ENCODE results near the gene EFNA1.
"Not testable (repeated sequence)": the region's sequence is repeated elsewhere in the genome, so short reads cannot be mapped to it uniquely, and the experiment has no call there.

The EFNA1 gene

GRCh38 chr1:155092641-155093040 lies 35.0 kb upstream of the EFNA1 start:
- no peak for FAIRE-seq

DNA sequence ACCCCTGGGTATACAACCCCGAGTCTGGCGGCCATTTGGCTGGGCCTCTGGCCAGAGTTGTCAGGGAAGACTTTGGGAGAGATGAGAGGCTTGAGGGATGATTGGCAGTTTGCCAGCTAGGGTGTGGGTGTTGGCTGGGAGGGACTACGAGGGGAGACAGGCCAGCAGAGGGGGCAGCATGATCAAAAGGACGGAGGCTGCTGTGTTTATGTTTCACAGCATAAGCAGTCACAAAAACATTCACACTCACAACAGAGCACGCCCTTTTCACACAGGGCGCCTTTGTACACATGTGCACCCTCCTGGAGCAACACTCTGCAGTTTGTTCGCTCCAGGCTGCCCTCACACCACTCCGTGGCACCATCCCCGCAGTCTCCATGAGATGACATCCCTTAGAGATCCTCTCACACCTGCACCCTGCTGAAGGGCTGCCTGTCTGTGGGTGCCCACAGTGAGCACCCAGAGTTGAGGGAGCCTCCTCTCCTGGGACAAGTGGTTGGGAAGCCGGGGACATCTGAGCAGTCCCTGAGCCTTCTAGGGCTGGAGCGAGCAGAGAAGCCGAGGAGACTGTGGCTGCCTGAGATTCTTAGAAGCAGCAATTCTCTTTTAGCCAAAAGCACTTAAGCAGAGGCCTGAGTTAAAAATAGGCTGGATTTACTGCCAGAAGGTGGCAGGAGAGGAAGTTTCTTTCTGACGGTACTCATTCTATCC lies 33.6 kb upstream of the EFNA1 start:
- peak; percentile 61 for FAIRE-seq

DNA sequence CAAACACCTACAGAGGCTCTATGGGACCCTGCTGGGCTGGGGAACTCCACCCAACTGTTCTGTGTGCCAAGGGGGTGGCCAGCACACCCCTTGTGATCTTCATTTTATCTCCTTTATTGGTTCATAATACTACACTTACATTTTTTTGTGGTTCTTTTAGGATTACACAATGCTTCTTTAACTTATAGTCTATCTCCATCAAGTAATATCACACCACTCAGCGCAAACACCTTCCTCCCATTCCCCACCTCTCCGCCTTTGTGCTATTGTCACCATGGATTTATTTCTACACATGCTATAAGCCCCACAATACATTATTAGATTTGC lies 33.1 kb upstream of the EFNA1 start:
- no peak for FAIRE-seq

- FAIRE-seq = no peak
Observed at GRCh38 chr1:155099331-155099730, 28.3 kb upstream of the EFNA1 start.

GRCh38 chr1:155103325-155103724 lies 24.4 kb upstream of the EFNA1 start:
- no peak for FAIRE-seq

DNA sequence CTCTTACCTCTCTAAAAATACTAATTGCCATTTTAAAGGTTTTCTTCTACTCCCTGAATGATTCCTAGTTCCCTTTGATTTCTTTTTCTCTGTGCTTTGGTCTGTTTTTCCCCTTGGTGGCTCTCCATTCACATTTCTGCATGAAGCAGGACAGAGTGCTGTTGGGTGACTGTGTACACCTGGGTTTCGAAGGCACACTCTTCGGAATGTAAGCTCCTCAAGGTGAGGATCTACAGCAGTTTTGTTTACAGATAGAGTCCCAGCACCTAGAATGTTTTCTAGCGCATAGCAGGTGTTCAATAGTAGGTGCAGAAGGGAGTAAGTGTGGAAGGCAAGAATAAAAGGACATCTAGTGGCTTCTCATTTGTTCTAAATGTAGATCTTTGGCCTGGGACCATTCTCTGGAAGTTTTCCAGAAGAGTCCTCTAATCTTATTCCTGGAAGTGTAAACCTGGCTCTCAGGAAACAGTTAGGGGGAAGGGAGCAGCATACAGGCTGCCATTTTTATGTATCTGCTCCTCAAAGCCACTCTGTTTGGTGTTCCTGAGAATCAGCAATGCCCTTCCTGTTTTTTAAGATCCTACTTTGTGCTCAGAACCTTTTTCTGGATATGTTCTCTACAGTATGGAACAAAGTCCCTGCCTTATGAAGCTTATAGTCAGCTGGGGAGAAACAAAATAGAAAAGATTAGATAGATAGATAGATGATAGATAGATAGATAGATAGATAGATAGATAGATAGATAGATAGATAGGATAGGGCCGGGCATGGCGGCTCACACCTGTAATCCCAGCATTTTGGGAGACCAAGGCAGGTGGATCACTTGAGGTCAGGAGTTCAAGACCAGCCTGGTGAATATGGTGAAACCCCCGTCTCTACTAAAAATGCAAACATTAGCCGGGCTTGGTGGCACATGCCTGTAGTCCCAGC lies 22.8 kb upstream of the EFNA1 start:
- no peak for FAIRE-seq

DNA sequence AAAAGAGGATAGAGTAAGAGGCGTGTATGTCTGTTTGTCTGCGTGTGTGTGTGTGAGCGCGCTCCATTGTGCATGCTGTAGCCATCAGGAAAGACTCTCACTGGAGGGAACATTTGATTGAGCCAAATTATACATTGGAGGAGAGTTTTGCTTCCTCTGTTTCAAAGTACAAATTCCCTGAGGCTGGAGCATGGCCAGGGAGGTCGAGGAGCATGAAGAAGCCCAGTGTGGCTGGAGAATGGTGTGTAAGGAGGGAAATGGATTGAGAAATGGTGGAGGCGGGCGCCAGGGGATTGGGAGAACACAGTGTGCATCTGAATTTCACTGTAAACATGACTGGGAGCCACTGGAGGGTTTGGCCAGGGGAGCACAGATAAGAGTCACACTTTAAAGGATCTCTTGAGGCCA lies 22.1 kb upstream of the EFNA1 start:
- no peak for FAIRE-seq

DNA sequence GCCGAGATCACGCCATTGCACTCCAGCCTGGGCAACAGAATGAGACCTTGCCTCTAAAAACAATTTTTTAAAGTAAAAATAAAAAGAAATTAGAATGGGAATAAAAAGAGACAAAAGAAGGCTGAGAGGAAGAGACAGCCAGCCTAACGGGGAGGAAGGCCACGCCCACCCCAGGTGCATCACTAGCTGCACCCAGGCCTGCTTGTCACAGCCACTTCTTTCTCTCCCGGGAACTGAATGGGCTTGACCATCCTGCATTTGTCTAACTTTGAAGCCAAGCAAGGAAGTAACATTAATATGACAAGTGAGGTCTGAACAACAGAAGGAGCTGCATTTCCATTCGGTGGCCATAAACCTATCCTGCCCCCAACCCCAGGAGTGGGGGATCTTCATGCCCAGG lies 20.8 kb upstream of the EFNA1 start:
- no peak for FAIRE-seq

- no peak for FAIRE-seq
Observed at GRCh38 chr1:155107309-155108264, 20.1 kb upstream of the EFNA1 start.

DNA sequence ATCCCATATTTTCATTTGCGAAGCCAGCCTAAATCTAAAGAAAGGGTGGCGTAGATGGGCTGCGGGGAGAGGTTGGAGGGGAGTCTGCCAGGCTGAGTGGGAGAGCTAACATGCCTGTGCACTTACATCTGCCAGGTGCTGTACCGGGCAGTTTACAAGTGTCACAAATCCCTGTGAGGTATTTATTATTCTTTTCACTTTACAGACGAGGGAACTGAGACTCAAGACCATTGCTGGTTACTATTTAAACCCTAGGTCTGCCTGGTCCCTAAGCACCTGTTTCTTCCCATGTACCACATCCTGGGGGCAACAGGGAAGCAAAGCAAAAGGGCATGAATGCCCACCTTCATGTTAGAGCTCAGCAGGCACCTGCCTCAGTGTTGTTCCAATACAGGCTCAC lies 19.4 kb upstream of the EFNA1 start:
- FAIRE-seq = no peak

- FAIRE-seq = no peak
Observed at GRCh38 chr1:155110381-155110780, 17.3 kb upstream of the EFNA1 start.

GRCh38 chr1:155110826-155111225 lies 16.9 kb upstream of the EFNA1 start:
- no peak for FAIRE-seq

GRCh38 chr1:155113450-155113980 lies 14.2 kb upstream of the EFNA1 start:
- FAIRE-seq = no peak

GRCh38 chr1:155116113-155116764 lies 11.4 kb upstream of the EFNA1 start:
- no peak for FAIRE-seq

DNA sequence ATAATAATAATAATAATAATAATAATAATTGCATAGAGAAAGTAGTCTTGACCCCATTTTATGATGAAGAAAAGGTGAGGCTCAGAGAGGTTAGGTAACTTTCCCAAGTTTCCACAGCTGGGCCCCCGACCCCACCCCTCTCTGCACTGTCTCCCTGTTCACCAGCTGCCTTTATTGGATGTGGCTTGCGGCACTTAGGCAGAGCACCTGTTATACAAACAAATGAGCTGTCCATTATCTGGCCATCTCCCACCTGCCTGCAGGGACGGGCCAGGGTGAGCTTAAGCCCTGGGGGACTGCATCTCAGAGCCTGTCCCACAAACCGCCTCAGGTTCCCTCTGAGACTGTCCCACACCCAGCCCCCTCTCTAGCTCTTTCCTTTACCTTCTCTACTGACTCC lies 10.1 kb upstream of the EFNA1 start:
- no peak for FAIRE-seq

DNA sequence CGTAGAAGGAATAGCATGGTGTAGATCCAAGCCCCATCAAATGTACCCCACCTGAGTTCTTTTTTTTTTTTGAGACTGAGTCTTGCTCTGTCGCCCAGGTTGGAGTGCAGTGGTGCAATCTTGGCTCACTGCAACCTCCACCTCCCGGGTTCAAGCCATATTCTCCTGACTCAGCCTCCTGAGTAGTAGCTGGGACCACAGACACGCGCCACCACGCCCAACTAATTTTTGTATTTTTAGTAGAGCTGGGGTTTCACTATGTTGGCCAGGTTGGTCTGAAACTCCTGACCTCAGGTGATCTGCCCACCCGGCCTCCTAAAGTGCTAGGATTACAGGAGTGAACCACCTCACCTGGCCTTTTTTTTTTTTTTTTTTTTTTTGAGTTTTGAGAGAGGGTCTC lies 9.6 kb upstream of the EFNA1 start:
- FAIRE-seq = not testable (repeated sequence)

DNA sequence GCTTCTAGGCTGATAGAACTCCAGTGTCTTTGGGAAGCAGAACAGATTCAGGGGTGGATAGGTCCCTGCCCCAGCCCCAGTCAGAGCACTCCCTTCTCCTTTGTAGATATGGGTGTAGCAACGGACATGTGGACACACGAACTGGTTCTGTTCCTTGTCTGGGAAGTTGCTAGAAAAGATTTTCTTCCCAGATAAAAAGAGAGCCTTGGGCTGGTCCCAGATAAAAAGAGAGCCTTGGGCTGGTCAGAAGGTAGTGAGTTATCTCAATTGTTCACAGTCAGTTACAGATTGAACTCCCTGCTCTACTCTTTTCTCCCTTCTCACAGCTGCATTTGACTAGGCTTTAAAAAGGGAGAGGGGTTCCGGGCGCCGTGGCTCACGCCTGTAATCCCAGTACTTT lies 7.4 kb upstream of the EFNA1 start:
- no peak for FAIRE-seq

DNA sequence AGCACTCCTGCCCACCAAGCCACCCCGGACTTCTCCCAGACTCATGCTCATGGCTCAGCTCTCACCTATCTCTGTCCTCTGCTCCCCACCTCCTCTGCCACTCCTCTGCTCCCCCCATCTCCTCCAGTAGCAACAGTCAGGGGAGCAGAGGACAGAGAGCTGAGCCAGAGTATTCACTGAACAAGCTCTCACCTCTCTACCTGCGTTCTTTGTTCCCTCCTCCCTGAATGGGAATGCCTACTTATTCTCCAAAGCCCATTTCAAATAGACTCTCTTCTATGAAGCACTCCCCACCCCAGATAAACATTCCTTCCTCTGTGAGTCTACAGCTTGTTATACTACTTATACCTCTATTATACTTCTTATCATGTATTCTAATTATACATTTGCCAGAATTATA lies 6.4 kb upstream of the EFNA1 start:
- no peak for FAIRE-seq

DNA sequence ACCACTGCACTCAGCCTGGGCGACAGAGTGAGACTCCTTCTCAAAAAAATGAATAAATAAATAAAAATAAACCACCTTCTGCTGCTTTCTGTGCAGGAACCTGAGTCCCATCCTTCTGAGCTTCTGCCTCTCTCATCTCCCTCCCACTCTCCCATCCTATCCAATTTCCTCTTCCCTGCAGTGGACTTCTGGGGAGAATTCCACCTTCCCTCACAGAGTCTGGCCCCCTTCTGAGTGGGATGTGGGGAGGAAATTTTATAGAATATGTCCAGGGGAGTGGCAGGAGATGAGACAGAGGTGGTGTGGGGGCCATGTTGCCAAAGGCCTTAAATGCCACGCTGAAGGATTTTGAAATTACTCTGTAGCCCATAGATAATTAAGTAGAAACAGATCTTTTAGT lies 5.4 kb upstream of the EFNA1 start:
- no peak for FAIRE-seq

DNA sequence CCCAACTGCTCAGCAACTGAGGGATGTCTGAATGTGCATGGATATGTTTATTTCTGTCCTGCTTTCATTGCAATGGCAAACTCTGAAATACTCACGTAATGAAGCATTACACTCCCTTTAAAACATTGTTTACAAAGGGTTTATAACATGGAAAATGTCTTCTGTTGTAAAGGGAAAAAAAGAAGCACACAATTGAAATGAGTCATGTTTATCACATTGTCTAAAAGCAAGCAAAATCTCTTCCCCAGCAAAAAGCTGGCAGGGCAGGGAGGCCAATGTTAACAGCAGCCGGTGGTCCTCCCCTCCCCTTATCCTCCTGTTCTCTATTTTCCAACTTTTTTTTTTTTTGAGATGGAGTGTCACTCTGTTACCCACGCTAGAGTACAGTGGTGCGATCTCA lies 3.9 kb upstream of the EFNA1 start:
- FAIRE-seq = no peak

DNA sequence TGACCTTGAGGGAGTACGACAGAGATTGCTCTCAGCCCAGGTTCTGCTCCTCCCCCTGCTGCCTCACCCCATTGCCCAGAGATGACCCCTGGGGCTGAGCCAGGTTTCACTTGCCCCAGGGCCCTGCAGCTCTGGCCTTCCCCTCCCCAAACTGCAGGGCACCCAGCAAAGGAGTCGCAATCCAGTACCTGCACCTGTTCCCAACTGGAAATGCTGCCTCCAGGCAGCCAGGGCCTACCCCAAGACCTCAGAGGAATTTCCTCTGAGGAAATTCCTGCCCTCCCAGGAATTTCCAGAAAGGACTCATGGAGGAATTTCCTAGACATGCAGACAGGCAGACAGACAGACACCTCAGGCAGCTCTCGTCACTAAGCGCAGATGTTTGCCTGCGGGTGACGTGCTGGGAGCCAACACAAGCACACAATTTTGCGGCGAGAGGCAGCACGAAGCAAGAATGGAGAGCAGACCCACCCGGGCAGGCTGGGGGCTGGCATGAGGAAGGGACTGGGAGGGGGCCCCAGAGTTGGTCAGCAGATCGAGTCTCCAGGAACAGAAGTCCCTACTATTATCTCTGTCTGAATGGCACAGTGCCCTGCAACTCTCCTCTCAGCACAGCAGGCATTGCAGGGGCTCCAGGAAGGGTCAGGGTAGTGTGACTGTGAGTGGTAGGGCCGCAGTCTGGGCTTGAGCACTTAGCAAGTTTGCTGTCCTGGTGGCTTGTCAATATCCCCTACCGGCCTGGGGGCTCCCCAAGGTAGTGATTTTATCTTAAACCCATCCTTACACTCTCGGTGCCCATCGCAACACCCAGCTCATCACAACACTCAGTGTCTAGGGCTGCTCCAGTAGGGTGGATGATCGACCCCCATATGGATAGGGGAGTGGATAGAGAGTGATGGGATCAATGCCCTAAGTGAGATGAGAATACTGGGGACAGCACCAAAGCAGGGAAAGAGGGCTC lies 2.9 kb upstream of the EFNA1 start:
- FAIRE-seq = no peak
